ENCODE results near the gene BTBD2. TPM values are rescaled to one million over a fixed set of nuclear protein-coding genes. Genes with fewer than 3 reads are reported as not detected.
A peak's percentile ranks its signal among the peaks of the same experiment; 100 is the strongest.

The BTBD2 gene
- total RNA-seq, 1 donor from 2014 or later, result 59.7 TPM

GRCh38 chr19:1942078-1942933 lies 73.2 kb downstream of the BTBD2 start:
- no peak for TF ChIP-seq CTCF (conservative IDR thresholded peaks at IDR 0.05; ENCODE audit: low read depth, low read length)
- no peak for DNase-seq (ENCODE audit: low read depth)
- peak overlapping the region; percentile 89 for H3K4me3 ChIP-seq (ENCODE audit: low read depth, low read length)

GRCh38 chr19:1941146-1942077 lies 74.1 kb downstream of the BTBD2 start, which contains the start of gene CSNK1G2:
CSNK1G2 (plus strand) TSS chr19:1941172; CDS start chr19:1969773, 28,601 bp downstream.
- no peak for TF ChIP-seq CTCF (conservative IDR thresholded peaks at IDR 0.05; ENCODE audit: low read depth, low read length)
- no peak for DNase-seq (ENCODE audit: low read depth)
- H3K4me3 ChIP-seq (ENCODE audit: low read depth, low read length), result peak within 1 kb of the TSS; percentile 89

GRCh38 chr19:1938071-1938470 lies 77.4 kb downstream of the BTBD2 start:
- TF ChIP-seq CTCF (conservative IDR thresholded peaks at IDR 0.05; ENCODE audit: low read depth, low read length), result no peak
- no peak overlapping the region for H3K4me3 ChIP-seq (ENCODE audit: low read depth, low read length)
- DNase-seq (ENCODE audit: low read depth), result no peak

GRCh38 chr19:1936916-1937610 lies 78.5 kb downstream of the BTBD2 start:
- TF ChIP-seq CTCF (conservative IDR thresholded peaks at IDR 0.05; ENCODE audit: low read depth, low read length), result no peak
- no peak for DNase-seq (ENCODE audit: low read depth)
- H3K4me3 ChIP-seq (ENCODE audit: low read depth, low read length), result no peak overlapping the region

- no peak overlapping the region for H3K4me3 ChIP-seq (ENCODE audit: low read depth, low read length)
- no peak for TF ChIP-seq CTCF (conservative IDR thresholded peaks at IDR 0.05; ENCODE audit: low read depth, low read length)
- DNase-seq (ENCODE audit: low read depth), result no peak
Observed at GRCh38 chr19:1936430-1936829, 79.1 kb downstream of the BTBD2 start.

- no peak for TF ChIP-seq CTCF (conservative IDR thresholded peaks at IDR 0.05; ENCODE audit: low read depth, low read length)
- H3K4me3 ChIP-seq (ENCODE audit: low read depth, low read length), result no peak overlapping the region
- DNase-seq (ENCODE audit: low read depth), result no peak
Observed at GRCh38 chr19:1935484-1936208, 79.9 kb downstream of the BTBD2 start.

Measured in epithelial cell of proximal tubule (primary cell).